ENCODE results near the gene ZDHHC8.
A peak's percentile ranks its signal among the peaks of the same experiment; 100 is the strongest.

The ZDHHC8 gene

GRCh38 chr22:20130319-20130718 lies 1.3 kb upstream of the ZDHHC8 start:
- DNase-seq (ENCODE audit: low spot score), result no peak

GRCh38 chr22:20130731-20131596 lies 640 bp upstream of the ZDHHC8 start:
- peak; percentile 98 for DNase-seq (ENCODE audit: low spot score)

GRCh38 chr22:20131859-20132685 lies 468 bp downstream of the ZDHHC8 start:
- DNase-seq (ENCODE audit: low spot score), result peak; percentile 65

- no peak for DNase-seq (ENCODE audit: low spot score)
Observed at GRCh38 chr22:20132686-20133246, 1.2 kb downstream of the ZDHHC8 start.

- no peak for DNase-seq (ENCODE audit: low spot score)
Observed at GRCh38 chr22:20133930-20134549, 2.4 kb downstream of the ZDHHC8 start.

GRCh38 chr22:20135265-20135664 lies 3.7 kb downstream of the ZDHHC8 start:
- DNase-seq (ENCODE audit: low spot score), result no peak

GRCh38 chr22:20135806-20136602 lies 4.4 kb downstream of the ZDHHC8 start:
- DNase-seq (ENCODE audit: low spot score), result no peak

- no peak for DNase-seq (ENCODE audit: low spot score)
Observed at GRCh38 chr22:20136603-20136873, 4.9 kb downstream of the ZDHHC8 start.

GRCh38 chr22:20137113-20137512 lies 5.5 kb downstream of the ZDHHC8 start:
- no peak for DNase-seq (ENCODE audit: low spot score)

GRCh38 chr22:20137671-20138416 lies 6.2 kb downstream of the ZDHHC8 start:
- no peak for DNase-seq (ENCODE audit: low spot score)

GRCh38 chr22:20138417-20138738 lies 6.8 kb downstream of the ZDHHC8 start:
- DNase-seq (ENCODE audit: low spot score), result no peak

- DNase-seq (ENCODE audit: low spot score), result no peak
Observed at GRCh38 chr22:20138868-20139267, 7.3 kb downstream of the ZDHHC8 start.

GRCh38 chr22:20139391-20140106 lies 7.9 kb downstream of the ZDHHC8 start:
- no peak for DNase-seq (ENCODE audit: low spot score)

GRCh38 chr22:20140107-20140445 lies 8.5 kb downstream of the ZDHHC8 start:
- no peak for DNase-seq (ENCODE audit: low spot score)

- DNase-seq (ENCODE audit: low spot score), result no peak
Observed at GRCh38 chr22:20140521-20140964, 8.9 kb downstream of the ZDHHC8 start.

GRCh38 chr22:20141186-20142077 lies 9.8 kb downstream of the ZDHHC8 start:
- DNase-seq (ENCODE audit: low spot score), result peak; percentile 81

- no peak for DNase-seq (ENCODE audit: low spot score)
Observed at GRCh38 chr22:20142711-20143621, 11.4 kb downstream of the ZDHHC8 start.

- DNase-seq (ENCODE audit: low spot score), result no peak
Observed at GRCh38 chr22:20143883-20144665, 12.5 kb downstream of the ZDHHC8 start.
